Hepatocyte (in vitro differentiated cells): ENCODE results near the gene PIK3C2B. TPM values are rescaled to one million over a fixed set of nuclear protein-coding genes. Genes with fewer than 3 reads are reported as not detected.

Experiments used
- DNase-seq: peaks from one replicate; pipeline ENCODE4 v3.0.0-alpha.2; 2016; ENCODE audit warnings: low spot score
- H2AFZ ChIP-seq: fragments of 200-600 bp; sonication (generic); 2 replicates; pipeline ENCODE4 v1.6.0; 2016; ENCODE audit warnings: antibody characterized with exemption, mild to moderate bottlenecking
- H3K27ac ChIP-seq: fragments of 200-600 bp; sonication (generic); 2 replicates; pipeline ENCODE4 v1.5.1; 2016; ENCODE audit warnings: mild to moderate bottlenecking
- H3K27me3 ChIP-seq: fragments of 200-600 bp; sonication (generic); 2 replicates; pipeline ENCODE4 v1.6.1; 2016
- H3K36me3 ChIP-seq: fragments of 200-600 bp; sonication (generic); replicated peaks from 2 replicates; pipeline ENCODE4 v1.5.1; 2016; ENCODE audit warnings: low read depth; ENCODE audit not compliant: insufficient read depth
- H3K4me1 ChIP-seq: fragments of 200-600 bp; sonication (generic); 2 replicates; pipeline ENCODE4 v1.5.1; 2016; ENCODE audit warnings: mild to moderate bottlenecking, moderate library complexity; ENCODE audit not compliant: insufficient read depth
- H3K4me2 ChIP-seq: fragments of 200-600 bp; sonication (generic); 2 replicates; pipeline ENCODE4 v1.6.0; 2016
- H3K4me3 ChIP-seq: fragments of 200-600 bp; sonication (generic); 2 replicates; pipeline ENCODE4 v1.5.1; 2016; ENCODE audit warnings: mild to moderate bottlenecking
- H3K79me2 ChIP-seq: fragments of 200-600 bp; sonication (generic); 2 replicates; pipeline ENCODE4 v1.6.0; 2017; ENCODE audit warnings: mild to moderate bottlenecking
- H3K9me2 ChIP-seq: fragments of 200-600 bp; sonication (generic); replicated peaks from 2 replicates; pipeline ENCODE4 v1.6.0; 2017; ENCODE audit warnings: mild to moderate bottlenecking; ENCODE audit not compliant: insufficient read depth
- H3K9me3 ChIP-seq: fragments of 200-600 bp; sonication (generic); 2 replicates; pipeline ENCODE4 v1.5.1; 2016; ENCODE audit warnings: low read depth, mild to moderate bottlenecking
- H4K20me1 ChIP-seq: fragments of 200-600 bp; sonication (generic); 2 replicates; pipeline ENCODE4 v1.6.0; 2016; ENCODE audit warnings: mild to moderate bottlenecking; ENCODE audit not compliant: insufficient read depth, poor library complexity, severe bottlenecking
- CTCF ChIP-seq: fragments of 200-600 bp; sonication (generic); IDR thresholded peaks from 2 replicates; pipeline ENCODE4 v1.5.1; 2016; ENCODE audit warnings: antibody characterized with exemption, mild to moderate bottlenecking; ENCODE audit not compliant: poor library complexity
- EZH2 ChIP-seq: fragments of 200-600 bp; sonication (generic); IDR thresholded peaks from 2 replicates; pipeline ENCODE4 v1.6.1; 2016; ENCODE audit warnings: antibody characterized with exemption, mild to moderate bottlenecking, borderline replicate concordance
- EZH2phosphoT487 ChIP-seq: fragments of 200-600 bp; sonication (generic); IDR thresholded peaks from one replicate; pipeline ENCODE4 v1.6.1; 2018; ENCODE audit warnings: antibody characterized with exemption, mild to moderate bottlenecking, low read depth, moderate library complexity; ENCODE audit not compliant: unreplicated experiment, severe bottlenecking
- WGBS: methylation state at CpG from one replicate; pipeline ENCODE4 v1.1.6; 2016; ENCODE audit warnings: low lambda C conversion rate; ENCODE audit errors: missing lambda C conversion rate; 5-methylcytosine and 5-hydroxymethylcytosine counted together
- polyA plus RNA-seq: library from polyadenylated mRNA; unstranded; fragments of >200 nt; fragmentation: Nextera tagmentation; extraction: Ambion mirVana; gene quantifications from 2 replicates; pipeline ENCODE4 v1.2.1, GENCODE V29; 2016
- total RNA-seq: library from RNA; depleted of rRNA; stranded (reverse); fragments of >200 nt; gene quantifications from 2 replicates; pipeline ENCODE4 v1.2.3, GENCODE V29; 2014

The PIK3C2B gene
- total and polyA plus RNA-seq, 2 experiments from 2014 or later: 18.8 to 26.0 TPM

GRCh38 chr1:204480515-204480914 lies 14.1 kb downstream of the PIK3C2B start:
- Histone ChIP-seq H3K9me3 (no peaks in the 10 kb centered on the region), H3K4me2 (no peak overlapping the region), H3K36me3 (no peaks in the 10 kb centered on the region), H3K4me3 (no peak overlapping the region), H3K79me2 (peaks cover 100% of the 10 kb centered on the region), H3K27me3 (no peaks in the 10 kb centered on the region), H3K9me2 (no peaks in the 10 kb centered on the region), H3K27ac (no peak overlapping the region), H4K20me1 (peaks cover 48% of the 10 kb centered on the region), H3K4me1 (peaks cover 4% of the 10 kb centered on the region), H2AFZ (no peak overlapping the region)
- 96% methylated on average over 8 of the region's 8 CpGs for WGBS
- DNase-seq: no peak
- TF ChIP-seq EZH2phosphoT487 (no peak), CTCF (no peak), EZH2 (no peak)

GRCh38 chr1:204479387-204480136 lies 15.0 kb downstream of the PIK3C2B start:
- Histone ChIP-seq H3K27me3 (no peaks in the 10 kb centered on the region), H3K79me2 (peaks cover 99% of the 10 kb centered on the region), H3K36me3 (no peaks in the 10 kb centered on the region), H3K27ac (no peak overlapping the region), H4K20me1 (peaks cover 58% of the 10 kb centered on the region), H3K4me1 (peaks cover 4% of the 10 kb centered on the region), H3K4me3 (no peak overlapping the region), H3K4me2 (no peak overlapping the region), H3K9me2 (no peaks in the 10 kb centered on the region), H2AFZ (no peak overlapping the region), H3K9me3 (no peaks in the 10 kb centered on the region)
- WGBS: 82% methylated on average over 13 of the region's 13 CpGs
- TF ChIP-seq CTCF: no peak
- TF ChIP-seq EZH2: no peak
- DNase-seq: no peak

GRCh38 chr1:204478921-204479320 lies 15.7 kb downstream of the PIK3C2B start:
- Histone ChIP-seq H3K27ac (no peak overlapping the region), H3K4me1 (peaks cover 4% of the 10 kb centered on the region), H3K27me3 (no peaks in the 10 kb centered on the region), H3K9me3 (no peaks in the 10 kb centered on the region), H3K9me2 (no peaks in the 10 kb centered on the region), H3K4me3 (no peak overlapping the region), H4K20me1 (peaks cover 59% of the 10 kb centered on the region), H2AFZ (no peak overlapping the region), H3K36me3 (no peaks in the 10 kb centered on the region), H3K4me2 (no peak overlapping the region), H3K79me2 (peaks cover 99% of the 10 kb centered on the region)
- TF ChIP-seq EZH2phosphoT487 (no peak), EZH2 (no peak), CTCF (no peak)
- no peak for DNase-seq
- WGBS: 98% methylated on average over 2 of the region's 2 CpGs
